ENCODE results near the gene KIRREL2. TPM values are rescaled to one million over a fixed set of nuclear protein-coding genes. Genes with fewer than 3 reads are reported as not detected.

Gene KIRREL2
- total and polyA plus RNA-seq, 9 of the 15 experiments (the other 6 are each of a cell fraction or from before 2014, with no cell fraction given) = 0.01 to 0.12 (median 0.09) TPM; not detected in 4

GRCh38 chr19:35879770-35880317, 23.1 kb downstream of the KIRREL2 start (continued):
- peak; percentile 62 for TF ChIP-seq MAFG (tag; conservative IDR thresholded peaks at IDR 0.05)
- peak; percentile 89 for TF ChIP-seq NFE2 (IDR thresholded peaks at IDR 0.05; ENCODE audit: low read depth)
- peak; percentile 52 for TF ChIP-seq USF1 (CRISPR knock-in tag; IDR thresholded peaks at IDR 0.05)
- no peak for TF ChIP-seq ZNF740 (CRISPR knock-in tag; IDR thresholded peaks at IDR 0.05)
- TF ChIP-seq ZNF740 (tag; IDR thresholded peaks at IDR 0.05) = no peak
- TF ChIP-seq TSHZ1 (CRISPR knock-in tag; IDR thresholded peaks at IDR 0.05) = no peak
- TF ChIP-seq, protein P1, sequence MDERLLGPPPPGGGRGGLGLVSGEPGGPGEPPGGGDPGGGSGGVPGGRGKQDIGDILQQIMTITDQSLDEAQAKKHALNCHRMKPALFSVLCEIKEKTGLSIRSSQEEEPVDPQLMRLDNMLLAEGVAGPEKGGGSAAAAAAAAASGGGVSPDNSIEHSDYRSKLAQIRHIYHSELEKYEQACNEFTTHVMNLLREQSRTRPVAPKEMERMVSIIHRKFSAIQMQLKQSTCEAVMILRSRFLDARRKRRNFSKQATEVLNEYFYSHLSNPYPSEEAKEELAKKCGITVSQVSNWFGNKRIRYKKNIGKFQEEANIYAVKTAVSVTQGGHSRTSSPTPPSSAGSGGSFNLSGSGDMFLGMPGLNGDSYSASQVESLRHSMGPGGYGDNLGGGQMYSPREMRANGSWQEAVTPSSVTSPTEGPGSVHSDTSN (CRISPR knock-in tag; IDR thresholded peaks at IDR 0.05; ENCODE audit: low read depth) = 0 out of 2 replicates have a peak, but pooled peaks have one; percentile 15
- TF ChIP-seq, protein P1 (tag; conservative IDR thresholded peaks at IDR 0.05; ENCODE audit: low read depth) = no peak
- peak; percentile 91 for TF ChIP-seq ZNF263 (CRISPR knock-in tag; IDR thresholded peaks at IDR 0.05; ENCODE audit: borderline replicate concordance)
- TF ChIP-seq ZNF707 (CRISPR knock-in tag; conservative IDR thresholded peaks at IDR 0.05) = no peak
- peak; percentile 83 for TF ChIP-seq HMGN3 (IDR thresholded peaks at IDR 0.05; ENCODE audit: borderline replicate concordance, extremely low read depth, insufficient read length, low read depth, low read length)
- TF ChIP-seq ZSCAN32 (CRISPR knock-in tag; IDR thresholded peaks at IDR 0.05) = no peak
- no peak for TF ChIP-seq ZNF785 (CRISPR knock-in tag; IDR thresholded peaks at IDR 0.05)
- no peak for TF ChIP-seq NFATC3 (IDR thresholded peaks at IDR 0.05)
- TF ChIP-seq MEIS2 (IDR thresholded peaks at IDR 0.05; ENCODE audit: partially characterized antibody) = peak; percentile 31
- TF ChIP-seq NEUROD1 (IDR thresholded peaks at IDR 0.05; ENCODE audit: borderline replicate concordance, low read depth, low read length, partially characterized antibody) = peak; percentile 34
- TF ChIP-seq EGR1 (conservative IDR thresholded peaks at IDR 0.05) = peak; percentile 29; the same call in 1 of the 2 replicates
- TF ChIP-seq L3MBTL2 (IDR thresholded peaks at IDR 0.05) = peak; percentile 39; the same call in 1 of the 2 replicates
